GM21526 (cell line): ENCODE data around the gene DPP10.
"Not testable (repeated sequence)": the region's sequence is repeated elsewhere in the genome, so short reads cannot be mapped to it uniquely, and the experiment has no call there.

ENCODE experiments used
- ATAC-seq: cut with Tn5 transposase; IDR thresholded peaks from one replicate; pipeline ENCODE4 v1.9.1; 2021; ENCODE audit warnings: moderate library complexity; ENCODE audit not compliant: unreplicated experiment, low FRiP score

The DPP10 gene

GRCh38 chr2:114499101-114499500 is 56.7 kb downstream of the DPP10 start:
- ATAC-seq = no peak

- no peak for ATAC-seq
These were observed 65.3 kb downstream of the DPP10 start for GRCh38 chr2:114507744-114508143.

DNA sequence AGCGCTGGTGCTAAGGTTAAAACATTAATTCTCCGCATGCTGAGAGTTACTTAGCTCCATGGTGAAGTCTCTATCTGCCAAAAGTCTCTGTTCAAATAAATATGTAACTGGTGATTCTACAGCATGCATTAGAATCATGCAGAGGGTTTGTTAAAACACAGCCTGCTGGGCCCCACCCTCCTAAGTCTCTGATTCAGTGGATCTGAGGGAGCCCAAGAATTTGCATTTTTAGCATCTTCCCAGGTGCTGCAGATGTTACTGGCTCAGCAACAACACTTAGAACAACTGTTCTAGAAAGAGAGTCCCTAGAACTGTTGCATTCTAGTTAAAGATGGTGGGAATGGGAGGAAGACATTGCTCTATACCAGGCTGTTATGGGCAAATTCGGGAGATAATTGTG is 73.4 kb downstream of the DPP10 start:
- ATAC-seq = no peak

DNA sequence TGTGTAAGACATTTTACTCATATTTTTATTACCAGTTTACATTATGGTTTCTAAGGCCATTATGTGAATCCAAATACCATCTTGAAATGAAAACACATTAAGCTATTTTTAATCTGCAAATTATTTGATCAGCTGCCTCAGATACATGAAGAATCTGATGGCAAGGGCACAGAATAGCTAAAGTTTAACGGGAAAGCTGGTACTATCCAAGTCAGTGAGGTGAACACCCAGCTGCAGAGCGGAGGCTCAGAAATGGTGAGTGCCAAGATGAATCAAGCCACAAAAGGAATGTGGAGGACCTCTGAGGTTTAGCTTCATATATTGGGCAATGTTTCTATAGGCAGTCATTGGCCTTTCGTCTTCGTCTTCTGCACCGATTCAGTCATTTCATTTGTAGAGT is 75.1 kb downstream of the DPP10 start:
- no peak for ATAC-seq

DNA sequence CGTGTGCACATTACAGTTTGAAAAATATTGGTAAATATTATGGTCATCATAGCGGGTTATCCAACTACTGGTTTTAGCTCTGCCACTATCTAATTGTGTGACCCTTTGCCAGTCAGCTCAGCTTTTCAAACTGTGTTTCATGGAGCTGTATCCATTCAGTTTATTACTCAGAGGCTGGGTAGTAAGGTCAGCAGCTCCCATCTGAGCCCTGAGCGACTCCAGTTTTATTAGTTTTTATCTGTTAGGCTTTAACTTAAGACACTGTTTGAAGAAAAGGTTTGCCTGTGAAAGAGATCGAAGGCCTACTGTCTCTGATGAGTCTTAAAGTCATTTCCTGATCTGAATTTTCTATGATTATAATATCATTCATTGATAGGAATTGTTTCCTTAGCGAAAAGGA is 76.3 kb downstream of the DPP10 start:
- ATAC-seq = no peak

DNA sequence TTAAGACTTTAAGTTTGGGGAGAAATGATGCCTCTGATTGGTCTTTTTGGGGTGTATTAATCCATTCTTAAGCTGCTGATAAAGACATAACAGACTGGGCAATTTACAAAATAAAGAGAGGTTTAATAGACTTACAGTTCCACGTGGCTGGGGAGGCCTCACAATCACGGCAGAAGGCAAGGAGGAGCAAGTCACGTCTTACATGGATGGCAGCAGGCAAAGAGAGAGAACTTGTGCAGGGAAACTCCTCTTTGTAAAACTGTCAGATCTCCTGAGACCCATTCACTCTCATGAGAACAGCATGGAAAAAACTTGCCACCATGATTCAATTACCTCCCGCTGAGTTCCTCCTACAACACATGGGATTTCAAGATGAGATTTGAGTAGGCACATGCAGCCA is 80.2 kb downstream of the DPP10 start:
- not testable (repeated sequence) for ATAC-seq

DNA sequence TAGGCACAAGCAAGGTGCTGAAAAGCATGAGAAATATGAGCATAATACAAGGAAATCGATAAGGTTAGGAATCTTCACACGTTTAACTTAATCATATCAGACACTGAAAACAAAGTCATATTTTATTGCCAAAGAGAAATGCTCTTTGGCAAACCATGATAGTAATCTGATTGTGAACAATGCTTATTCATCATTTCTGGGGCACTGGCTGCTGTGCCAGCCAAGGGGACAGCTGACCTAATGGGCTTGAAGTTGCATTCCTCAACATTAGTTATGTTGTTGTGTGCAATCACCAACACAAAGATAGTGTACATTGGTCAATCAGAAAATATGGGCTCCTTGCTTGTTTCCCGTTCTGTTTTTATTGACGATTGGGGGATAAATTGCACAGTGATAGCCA is 83.5 kb downstream of the DPP10 start:
- no peak for ATAC-seq

DNA sequence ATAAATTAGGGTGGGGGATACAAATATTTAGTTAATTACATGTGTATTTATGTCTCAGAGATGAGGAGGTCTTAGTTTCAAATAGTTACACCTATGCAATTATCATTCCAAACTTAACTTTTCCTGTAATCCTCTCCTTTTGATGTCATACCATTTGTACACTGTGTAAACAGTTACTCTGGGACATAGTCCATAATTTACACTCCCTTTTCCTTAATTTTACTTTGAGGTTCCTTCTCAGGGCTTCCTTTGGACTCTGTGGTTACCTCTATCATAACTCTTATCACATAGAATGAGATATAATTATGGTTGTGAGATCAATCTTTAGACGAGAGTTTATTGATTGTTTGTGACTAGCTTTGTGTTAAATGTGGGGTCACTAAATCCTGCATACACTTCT is 84.4 kb downstream of the DPP10 start:
- ATAC-seq = no peak

DNA sequence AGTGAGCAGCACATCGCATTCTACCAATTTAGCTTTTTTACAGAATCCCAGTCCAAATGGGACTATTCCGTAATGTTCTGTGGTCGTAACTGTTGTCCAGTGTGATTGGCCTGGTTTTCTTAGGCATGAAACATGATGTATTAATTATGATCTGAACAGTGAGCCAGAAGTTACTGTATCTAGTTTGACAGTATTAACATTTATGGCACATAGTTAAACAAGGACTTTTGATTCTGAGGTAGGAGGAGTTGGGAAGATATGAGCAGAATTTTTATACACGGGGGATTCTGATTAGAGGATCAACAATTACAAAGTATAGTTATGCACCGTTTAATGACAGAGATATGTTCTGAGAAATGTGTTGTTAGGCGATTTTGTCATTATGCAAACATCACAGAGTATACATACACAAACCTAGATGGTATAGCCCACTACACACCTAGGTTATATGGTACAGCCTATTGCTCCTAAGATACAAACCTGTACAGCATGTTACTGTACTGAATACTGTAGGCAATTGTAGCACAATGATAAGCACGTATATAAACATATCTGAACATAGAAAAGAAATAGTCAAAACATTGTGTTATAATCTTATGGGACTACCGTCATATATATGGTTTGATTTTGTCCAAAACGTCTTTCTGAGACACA is 85.0 kb downstream of the DPP10 start:
- no peak for ATAC-seq

DNA sequence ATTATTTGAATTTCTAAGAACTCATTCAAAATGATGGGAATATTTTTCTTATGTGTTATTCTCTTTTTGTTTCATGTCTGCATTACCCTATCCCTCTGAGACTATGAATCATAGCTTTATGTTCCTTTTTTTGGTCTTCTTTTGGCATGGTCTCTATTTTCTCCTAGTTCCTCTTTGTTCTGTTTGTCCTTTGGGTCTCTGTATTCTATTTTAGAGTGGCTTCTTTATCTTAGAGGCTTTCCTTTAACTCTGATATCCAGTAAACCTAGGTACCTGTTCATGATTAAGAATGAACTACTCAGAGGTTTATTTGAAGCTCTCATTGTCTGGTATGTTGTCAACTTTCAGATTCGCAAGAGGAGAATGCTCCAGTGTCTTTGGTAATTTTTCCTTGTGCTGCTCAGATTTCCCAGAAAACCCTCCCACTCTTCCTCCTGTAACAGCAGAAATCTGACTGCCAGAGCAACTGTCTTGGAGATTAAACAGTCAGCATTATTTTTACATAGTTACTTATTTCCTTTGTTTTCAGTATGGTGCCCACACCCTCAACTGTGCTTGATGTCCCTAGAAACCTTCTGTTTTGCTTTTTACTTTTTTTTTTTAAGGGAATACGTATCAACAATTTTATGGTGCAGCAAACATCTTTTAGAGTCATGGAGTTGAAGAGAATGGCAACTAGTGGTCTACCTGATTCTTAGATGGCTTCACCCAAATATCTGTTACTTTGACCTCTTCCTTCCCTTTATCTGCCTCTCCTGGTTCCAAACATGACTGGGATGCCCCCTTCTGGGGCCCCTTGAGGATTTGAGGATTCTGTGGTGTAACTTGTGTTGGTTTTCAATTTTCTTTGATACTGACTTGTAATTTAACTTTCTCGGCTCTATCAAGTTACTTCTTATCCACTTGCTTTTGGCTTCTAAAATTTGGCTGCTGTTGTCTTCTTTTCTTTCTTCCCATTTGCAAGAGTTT is 92.0 kb downstream of the DPP10 start:
- ATAC-seq = no peak

DNA sequence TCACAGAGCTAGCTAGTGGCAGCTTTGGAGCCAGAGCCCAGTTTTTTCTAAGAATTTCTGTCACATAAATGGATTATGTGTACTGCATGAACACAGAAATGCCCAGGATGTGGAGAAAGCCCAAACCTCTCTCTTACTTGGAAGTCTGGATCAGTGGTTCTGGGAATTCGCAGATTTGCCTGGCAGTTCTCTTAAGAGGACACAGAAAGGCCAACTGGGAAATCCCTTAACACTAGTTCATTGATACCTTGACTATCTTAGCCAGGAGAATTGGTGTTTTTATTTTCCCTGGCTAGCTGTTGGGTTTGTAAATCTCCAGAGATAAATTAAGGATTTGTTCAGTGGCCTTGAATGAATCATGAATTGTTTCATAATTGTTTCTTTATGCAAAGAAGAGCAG is 95.3 kb downstream of the DPP10 start:
- no peak for ATAC-seq

DNA sequence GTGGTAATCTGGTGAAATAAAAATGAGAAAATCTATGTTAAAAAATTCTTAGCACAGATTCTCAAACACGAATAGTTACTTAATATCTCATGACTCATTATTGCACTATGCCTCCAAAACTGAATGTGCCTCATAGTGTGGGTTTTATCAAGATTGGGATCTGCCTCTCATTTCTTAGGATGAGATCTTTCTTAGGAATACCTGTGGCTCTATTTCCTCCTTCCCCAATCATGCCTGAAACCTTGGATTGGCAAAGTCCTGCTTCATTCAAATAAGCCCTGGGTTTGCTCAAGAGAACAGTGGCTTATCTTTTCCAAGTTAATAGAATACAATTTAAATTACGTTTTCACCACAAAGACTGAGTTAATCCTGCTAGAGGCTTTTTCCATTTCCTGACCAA is 100.3 kb downstream of the DPP10 start:
- no peak for ATAC-seq

- ATAC-seq = no peak
These were observed 100.9 kb downstream of the DPP10 start for GRCh38 chr2:114543236-114543766.

DNA sequence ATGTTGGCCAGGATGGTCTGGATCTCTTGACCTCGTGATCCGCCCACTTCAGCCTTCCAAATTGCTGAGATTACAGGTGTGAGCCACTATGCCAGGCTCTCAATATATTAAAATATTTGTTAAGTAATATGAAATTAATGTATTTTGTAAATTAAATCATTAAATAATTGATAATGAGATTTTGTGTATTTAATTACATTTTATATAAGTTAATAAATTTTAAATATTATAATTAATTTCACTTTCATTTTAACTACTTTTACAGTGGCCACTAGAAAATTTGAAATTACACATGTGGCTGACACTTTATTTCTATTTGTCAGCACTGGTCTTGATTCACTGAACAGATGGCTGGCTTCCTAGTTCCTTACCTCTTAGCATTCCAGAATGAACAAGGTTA is 102.6 kb downstream of the DPP10 start:
- no peak for ATAC-seq

DNA sequence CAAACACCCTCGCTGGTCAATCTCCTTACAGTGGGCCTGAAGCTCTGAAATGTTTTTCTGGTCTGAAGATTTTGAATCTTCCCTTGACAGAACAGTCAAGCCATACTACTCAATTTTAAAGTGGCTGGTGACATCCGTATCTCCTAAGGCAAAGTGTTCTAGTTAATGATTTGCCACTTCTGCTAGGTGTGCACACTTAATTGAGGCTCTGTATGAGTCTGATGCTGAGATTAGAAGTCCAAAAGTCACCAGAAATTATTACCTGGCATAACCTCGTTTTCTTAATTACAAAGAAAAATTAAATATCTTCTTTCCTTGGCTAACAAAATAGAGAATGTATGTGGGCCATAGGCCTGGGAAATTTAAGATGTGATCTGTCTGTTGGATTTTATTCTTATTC is 104.1 kb downstream of the DPP10 start:
- no peak for ATAC-seq

DNA sequence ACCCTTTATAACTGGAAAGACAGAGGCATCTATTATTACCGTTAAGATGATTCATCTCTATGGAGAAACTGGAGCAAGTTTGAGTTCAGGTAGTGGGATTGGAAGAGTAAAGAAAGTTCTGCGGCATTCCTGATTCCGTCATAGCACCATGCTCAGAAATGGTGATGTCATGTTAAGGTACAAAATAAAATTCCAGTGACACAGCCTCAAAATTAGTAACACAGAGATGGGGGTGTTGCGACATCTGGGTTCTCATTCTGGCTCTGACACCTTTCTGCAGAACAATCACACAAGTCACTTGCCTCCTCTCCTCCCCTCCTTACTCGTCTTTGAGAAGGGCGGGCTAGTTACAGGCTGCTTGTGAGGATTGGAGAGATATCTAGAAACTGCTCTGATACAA is 105.7 kb downstream of the DPP10 start:
- no peak for ATAC-seq

DNA sequence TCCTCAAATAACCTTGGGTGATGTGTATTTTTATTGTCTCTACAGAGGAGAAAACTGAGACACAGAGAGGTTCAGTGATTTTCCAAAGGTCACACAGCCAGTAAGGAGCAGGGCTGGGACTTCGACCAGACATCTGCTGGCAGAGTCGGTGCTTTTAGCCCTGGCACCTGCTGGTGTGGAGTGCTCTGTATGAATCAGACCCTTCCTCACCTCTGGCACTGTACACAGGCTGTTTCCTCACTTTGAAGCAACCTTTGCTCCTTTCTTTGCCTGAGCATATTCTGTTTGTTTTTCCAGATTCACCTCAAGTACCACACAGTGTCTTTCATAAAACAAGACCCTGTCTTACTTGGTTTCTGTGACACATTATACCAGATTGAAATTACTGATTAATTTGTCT is 107.9 kb downstream of the DPP10 start:
- ATAC-seq = no peak

- no peak for ATAC-seq
These were observed 108.7 kb downstream of the DPP10 start for GRCh38 chr2:114550895-114551793.

GRCh38 chr2:114553027-114553426 is 110.6 kb downstream of the DPP10 start:
- ATAC-seq = no peak

DNA sequence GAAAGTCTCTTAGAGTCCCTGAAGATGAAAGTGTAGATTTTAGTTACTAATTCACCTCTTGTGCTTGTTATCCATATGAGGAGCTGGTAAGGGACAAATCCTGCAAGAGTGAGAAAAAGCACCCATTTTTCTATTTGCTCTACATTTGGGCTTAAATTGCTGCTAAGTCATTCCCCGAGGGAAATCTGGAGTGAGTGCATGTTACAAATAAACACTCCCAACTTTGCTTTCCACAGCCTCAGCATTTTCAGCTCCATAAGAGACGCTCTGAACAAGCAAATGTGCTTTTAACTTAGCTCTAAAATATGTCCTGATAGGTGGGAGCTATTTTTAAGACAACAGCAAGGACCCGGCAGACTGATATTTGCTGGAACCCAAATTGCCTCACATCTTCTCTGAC is 126.7 kb downstream of the DPP10 start:
- no peak for ATAC-seq

DNA sequence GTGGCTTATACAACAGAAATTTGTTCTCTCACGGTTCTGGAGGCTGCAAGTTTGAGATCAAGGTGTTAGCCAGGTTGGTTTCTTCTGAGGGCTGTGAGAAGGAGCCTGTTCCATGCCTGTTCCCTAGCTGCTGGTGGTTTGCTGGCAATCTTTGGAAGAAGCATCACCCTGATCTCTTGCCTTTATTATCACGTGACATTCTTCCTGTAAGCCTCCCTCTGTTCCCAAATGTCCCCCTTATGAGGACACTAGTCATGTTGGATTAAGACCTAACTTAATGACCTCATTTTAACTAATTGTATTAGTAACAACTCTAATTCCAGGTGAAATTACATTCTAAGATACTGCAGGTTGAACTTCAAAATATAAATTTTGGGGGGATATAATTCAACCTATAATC is 135.2 kb downstream of the DPP10 start:
- ATAC-seq = no peak
